Naive thymus-derived CD4-positive, alpha-beta T cell (primary cell): ENCODE data around the gene SAA2. TPM values are rescaled to one million over a fixed set of nuclear protein-coding genes. Genes with fewer than 3 reads are reported as not detected.
"Not testable (repeated sequence)": the region's sequence is repeated elsewhere in the genome, so short reads cannot be mapped to it uniquely, and the experiment has no call there.

Experiments used
- ATAC-seq: fragments of 150-1000 bp; cut with Tn5 transposase; 2 replicates; pipeline ENCODE4 v1.10.0; 2021; ENCODE audit warnings: mild to moderate bottlenecking, moderate library complexity
- CTCF ChIA-PET: fragments of 350-600 bp; sonication (Branson Sonifier 250); formaldehyde crosslinking; loops from one replicate; lab custom pipeline; 2021; ENCODE audit warnings: antibody characterized with exemption; lab: Charles Lee
- POLR2A ChIA-PET: fragments of 350-600 bp; sonication (Branson Sonifier 250); formaldehyde crosslinking; loops from one replicate; lab custom pipeline; 2021; ENCODE audit warnings: antibody characterized with exemption, inconsistent platforms; lab: Charles Lee
- DNase-seq, 9 donors: peaks; one replicate each; pipeline versions ENCODE4 v3.0.0 to v3.0.0-alpha.2; 2020 to 2022; ENCODE audit warnings: mixed read lengths in 1 of 9
- H3K27ac ChIP-seq: one replicate; pipeline ENCODE4 v1.7.0; 2013; ENCODE audit warnings: mild to moderate bottlenecking, low read depth, low read length, moderate library complexity
- H3K27me3 ChIP-seq, 2 donors: one replicate each; pipeline ENCODE4 v1.7.0; 2013; ENCODE audit warnings: low read length in 2 of 2, mild to moderate bottlenecking in 2 of 2, moderate library complexity in 2 of 2; ENCODE audit not compliant: control insufficient read depth in 2 of 2, insufficient read depth in 2 of 2
- H3K36me3 ChIP-seq, 3 experiments: 1 replicate in 2 of 3; 2 replicates in 1 of 3; pipeline ENCODE4 v1.7.0; 2013; ENCODE audit warnings: low read length in 3 of 3, mild to moderate bottlenecking in 3 of 3, moderate library complexity in 1 of 3; ENCODE audit not compliant: insufficient read depth in 3 of 3, control insufficient read depth in 2 of 3
- H3K4me1 ChIP-seq, 2 donors: one replicate each; pipeline ENCODE4 v1.7.0; 2013; ENCODE audit warnings: low read length in 2 of 2, mild to moderate bottlenecking in 2 of 2, moderate library complexity in 1 of 2; ENCODE audit not compliant: control insufficient read depth in 2 of 2, insufficient read depth in 2 of 2
- H3K4me3 ChIP-seq: 2 replicates; pipeline ENCODE4 v1.7.0; 2013; ENCODE audit warnings: mild to moderate bottlenecking, low read length
- H3K9me3 ChIP-seq, 3 experiments: 1 replicate in 2 of 3; 2 replicates in 1 of 3; pipeline ENCODE4 v1.7.0; 2013; ENCODE audit warnings: low read length in 3 of 3; ENCODE audit not compliant: control insufficient read depth in 2 of 3
- H3K27ac Mint-ChIP-seq, 9 donors: one replicate each; pipeline ENCODE4 v1.8.0; 2020 to 2022; ENCODE audit warnings: mixed read lengths in 9 of 9, mild to moderate bottlenecking in 8 of 9, moderate library complexity in 5 of 9, inconsistent platforms in 2 of 9
- H3K27me3 Mint-ChIP-seq, 5 donors: one replicate each; pipeline ENCODE4 v1.8.0; 2021 to 2022; ENCODE audit warnings: mixed read lengths in 5 of 5, mild to moderate bottlenecking in 1 of 5
- H3K36me3 Mint-ChIP-seq, 5 donors: one replicate each; pipeline ENCODE4 v1.8.0; 2020 to 2022; ENCODE audit warnings: mixed read lengths in 5 of 5, mild to moderate bottlenecking in 3 of 5, inconsistent platforms in 1 of 5
- H3K4me1 Mint-ChIP-seq, 7 donors: one replicate each; pipeline ENCODE4 v1.8.0; 2020 to 2022; ENCODE audit warnings: mixed read lengths in 7 of 7, mild to moderate bottlenecking in 3 of 7, inconsistent platforms in 1 of 7
- H3K4me3 Mint-ChIP-seq, 10 donors: one replicate each; pipeline ENCODE4 v1.8.0; 2020 to 2022; ENCODE audit warnings: mild to moderate bottlenecking in 10 of 10, mixed read lengths in 10 of 10, moderate library complexity in 6 of 10, inconsistent platforms in 2 of 10
- H3K9me3 Mint-ChIP-seq, 11 donors: one replicate each; pipeline ENCODE4 v1.8.0; 2020 to 2022; ENCODE audit warnings: mixed read lengths in 11 of 11, mild to moderate bottlenecking in 4 of 11, inconsistent platforms in 1 of 11, moderate library complexity in 1 of 11
- intact Hi-C, 2 donors: fragments of 100-400 bp; cut with micrococcal nuclease; formaldehyde crosslinking; loops; one replicate each; pipeline ENCODE4 v1.15.1; 2023
- polyA plus RNA-seq, 2 donors: library from polyadenylated mRNA; unstranded; fragments of 300-500 nt; fragmentation: Illumina TruSeq; gene quantifications; one replicate each; pipeline ENCODE4 v1.2.3, GENCODE V29; 2021
- total RNA-seq, 6 experiments: library from RNA in 5 of 6; stranded (reverse) in 5 of 6; gene quantifications; 1 replicate in 5 of 6; 2 replicates in 1 of 6; pipeline ENCODE4 v1.2.3 and lab custom pipeline; 2021 to 2026

Gene SAA2
- total and polyA plus RNA-seq, 7 experiments from 2014 or later = not detected

GRCh38 chr11:18265949-18266348 is 17.5 kb upstream of the SAA2 start, which contains the start of gene SAA1:
TSS of gene SAA1 (plus strand) at chr11:18266264. CDS start at chr11:18266888, 624 bp downstream.
- DNase-seq (no peak), ATAC-seq (no peak)
- H3K4me3 Mint-ChIP-seq = no peak within 1 kb of the TSS
- H3K27ac Mint-ChIP-seq = no peak within 1 kb of the TSS
- no peaks in the 10 kb centered on the region for H3K36me3 Mint-ChIP-seq
- no peak within 1 kb of the TSS for H3K27ac ChIP-seq
- H3K27me3 Mint-ChIP-seq = peaks cover 0 to 10% (median 0%) of the 10 kb centered on the region in 5 donors
- H3K4me1 Mint-ChIP-seq = peaks cover 0 to 22% (median 0%) of the 10 kb centered on the region in 7 donors
- H3K36me3 ChIP-seq = no peaks in the 10 kb centered on the region
- H3K27me3 ChIP-seq = no peaks in the 10 kb centered on the region
- H3K9me3 ChIP-seq = no peaks in the 10 kb centered on the region
- H3K4me3 ChIP-seq = no peak within 1 kb of the TSS
- peaks cover 0 to 1% (median 0%) of the 10 kb centered on the region in 11 donors for H3K9me3 Mint-ChIP-seq
- intact Hi-C loops = no loop called here
- H3K4me1 ChIP-seq = peaks cover 0 to 3% of the 10 kb centered on the region in 2 donors
- ChIA-PET CTCF (no interaction called here), POLR2A (no interaction called here)

GRCh38 chr11:18264677-18265555 is 16.4 kb upstream of the SAA2 start:
- intact Hi-C loops = no loop called here
- Histone ChIP-seq H3K27ac (no peak overlapping the region), H3K4me3 (no peak overlapping the region), H3K27me3 (no peaks in the 10 kb centered on the region), H3K4me1 (peaks cover 0 to 3% of the 10 kb centered on the region in 2 donors), H3K9me3 (no peaks in the 10 kb centered on the region), H3K36me3 (no peaks in the 10 kb centered on the region)
- ChIA-PET POLR2A (no interaction called here), CTCF (no interaction called here)
- Mint-ChIP-seq H3K9me3 (peaks cover 0 to 1% (median 0%) of the 10 kb centered on the region in 11 donors), H3K4me1 (peaks cover 0 to 22% (median 0%) of the 10 kb centered on the region in 7 donors), H3K36me3 (no peaks in the 10 kb centered on the region), H3K27me3 (peaks cover 0 to 10% (median 0%) of the 10 kb centered on the region in 5 donors), H3K4me3 (no peak overlapping the region), H3K27ac (no peak overlapping the region)
- DNase-seq (no peak), ATAC-seq (no peak)

GRCh38 chr11:18264035-18264434 is 15.6 kb upstream of the SAA2 start:
- DNase-seq = no peak
- no peak for ATAC-seq
- Histone ChIP-seq H3K27me3 (no peaks in the 10 kb centered on the region), H3K4me1 (peaks cover 0 to 3% of the 10 kb centered on the region in 2 donors), H3K9me3 (no peaks in the 10 kb centered on the region), H3K36me3 (no peaks in the 10 kb centered on the region), H3K27ac (no peak overlapping the region), H3K4me3 (no peak overlapping the region)
- Mint-ChIP-seq H3K9me3 (peaks cover 0 to 1% (median 0%) of the 10 kb centered on the region in 11 donors), H3K27ac (no peak overlapping the region), H3K27me3 (peaks cover 0 to 11% (median 0%) of the 10 kb centered on the region in 5 donors), H3K36me3 (no peaks in the 10 kb centered on the region), H3K4me1 (peaks cover 0 to 22% (median 0%) of the 10 kb centered on the region in 7 donors), H3K4me3 (no peak overlapping the region)
- intact Hi-C loops = no loop called here
- CTCF ChIA-PET = no interaction called here
- POLR2A ChIA-PET = no interaction called here

- DNase-seq, H3K4me3 ChIP-seq, CTCF ChIA-PET, POLR2A ChIA-PET, H3K36me3 ChIP-seq, H3K9me3 ChIP-seq, intact Hi-C loops, H3K4me3 Mint-ChIP-seq, H3K27ac ChIP-seq, H3K9me3 Mint-ChIP-seq, H3K4me1 ChIP-seq, H3K27ac Mint-ChIP-seq, ATAC-seq, H3K36me3 Mint-ChIP-seq, H3K27me3 ChIP-seq: not testable (repeated sequence)
- H3K4me1 Mint-ChIP-seq = peaks cover 0 to 19% (median 0%) of the 10 kb centered on the region in 7 donors
- peaks cover 0 to 14% (median 0%) of the 10 kb centered on the region in 5 donors for H3K27me3 Mint-ChIP-seq
Measured at GRCh38 chr11:18262681-18263350, 14.3 kb upstream of the SAA2 start.

- DNase-seq (no peak), ATAC-seq (no peak)
- Histone ChIP-seq H3K36me3 (no peaks in the 10 kb centered on the region), H3K9me3 (no peaks in the 10 kb centered on the region), H3K27me3 (no peaks in the 10 kb centered on the region), H3K4me3 (no peak overlapping the region), H3K4me1 (no peaks in the 10 kb centered on the region), H3K27ac (no peak overlapping the region)
- Mint-ChIP-seq H3K27ac (no peak overlapping the region), H3K36me3 (no peaks in the 10 kb centered on the region), H3K9me3 (peaks cover 0 to 1% (median 0%) of the 10 kb centered on the region in 11 donors), H3K4me1 (peaks cover 0 to 15% (median 0%) of the 10 kb centered on the region in 7 donors), H3K27me3 (peaks cover 0 to 17% (median 0%) of the 10 kb centered on the region in 5 donors), H3K4me3 (no peak overlapping the region)
- POLR2A ChIA-PET = no interaction called here
- CTCF ChIA-PET = no interaction called here
- intact Hi-C loops = no loop called here
Measured at GRCh38 chr11:18261721-18262120, 13.3 kb upstream of the SAA2 start.

- no peaks in the 10 kb centered on the region for H3K36me3 ChIP-seq
- no peaks in the 10 kb centered on the region for H3K27me3 ChIP-seq
- no peak for ATAC-seq
- H3K4me3 ChIP-seq = no peak overlapping the region
- intact Hi-C loops = no loop called here
- Mint-ChIP-seq H3K4me1 (peaks cover 0 to 10% (median 0%) of the 10 kb centered on the region in 7 donors), H3K4me3 (no peak overlapping the region), H3K9me3 (peaks cover 0 to 4% (median 0%) of the 10 kb centered on the region in 11 donors), H3K27ac (no peak overlapping the region), H3K36me3 (no peaks in the 10 kb centered on the region), H3K27me3 (peaks cover 0 to 19% (median 0%) of the 10 kb centered on the region in 5 donors)
- H3K27ac ChIP-seq = no peak overlapping the region
- DNase-seq = no peak
- no peaks in the 10 kb centered on the region for H3K9me3 ChIP-seq
- POLR2A ChIA-PET = no interaction called here
- no peaks in the 10 kb centered on the region for H3K4me1 ChIP-seq
- CTCF ChIA-PET = no interaction called here
Measured at GRCh38 chr11:18259259-18259658, 10.8 kb upstream of the SAA2 start.
